Neural cell (in vitro differentiated cells): ENCODE measurements around the gene MTCH1.

Source experiments
- EP300 ChIP-seq: fragments of 450-650 bp; conservative IDR thresholded peaks from 2 replicates; pipeline ENCODE4 v1.6.1; 2014; ENCODE audit warnings: antibody characterized with exemption, mild to moderate bottlenecking, moderate library complexity; ENCODE audit not compliant: poor library complexity, severe bottlenecking
- EZH2 ChIP-seq: fragments of 200-600, 300-800 bp; shearing (Covaris generic), sonication (generic); IDR thresholded peaks from 2 replicates; pipeline ENCODE4 v1.6.1; 2014; ENCODE audit warnings: antibody characterized with exemption, low read length, borderline replicate concordance, mild to moderate bottlenecking; ENCODE audit not compliant: insufficient read depth, poor library complexity, severe bottlenecking
- MXI1 ChIP-seq: fragments of 450-650 bp; conservative IDR thresholded peaks from 2 replicates; pipeline ENCODE4 v1.6.1; 2014; ENCODE audit warnings: antibody characterized with exemption, mild to moderate bottlenecking; ENCODE audit not compliant: poor library complexity, severe bottlenecking
- POLR2AphosphoS5 ChIP-seq: IDR thresholded peaks from 2 replicates; pipeline ENCODE4 v1.6.1; 2012
- TAF1 ChIP-seq: IDR thresholded peaks from 2 replicates; pipeline ENCODE4 v1.6.1; 2012; ENCODE audit warnings: low read depth
- TF ChIP-seq, protein P1 (sequence below): fragments of 450-650 bp; IDR thresholded peaks from 2 replicates; pipeline ENCODE4 v1.5.1; 2014; ENCODE audit warnings: antibody characterized with exemption, mild to moderate bottlenecking, moderate library complexity; ENCODE audit not compliant: poor library complexity, severe bottlenecking
- TF ChIP-seq, protein P2 (sequence below): IDR thresholded peaks from 2 replicates; pipeline ENCODE4 v1.6.1; 2012; ENCODE audit warnings: borderline replicate concordance

DNA sequence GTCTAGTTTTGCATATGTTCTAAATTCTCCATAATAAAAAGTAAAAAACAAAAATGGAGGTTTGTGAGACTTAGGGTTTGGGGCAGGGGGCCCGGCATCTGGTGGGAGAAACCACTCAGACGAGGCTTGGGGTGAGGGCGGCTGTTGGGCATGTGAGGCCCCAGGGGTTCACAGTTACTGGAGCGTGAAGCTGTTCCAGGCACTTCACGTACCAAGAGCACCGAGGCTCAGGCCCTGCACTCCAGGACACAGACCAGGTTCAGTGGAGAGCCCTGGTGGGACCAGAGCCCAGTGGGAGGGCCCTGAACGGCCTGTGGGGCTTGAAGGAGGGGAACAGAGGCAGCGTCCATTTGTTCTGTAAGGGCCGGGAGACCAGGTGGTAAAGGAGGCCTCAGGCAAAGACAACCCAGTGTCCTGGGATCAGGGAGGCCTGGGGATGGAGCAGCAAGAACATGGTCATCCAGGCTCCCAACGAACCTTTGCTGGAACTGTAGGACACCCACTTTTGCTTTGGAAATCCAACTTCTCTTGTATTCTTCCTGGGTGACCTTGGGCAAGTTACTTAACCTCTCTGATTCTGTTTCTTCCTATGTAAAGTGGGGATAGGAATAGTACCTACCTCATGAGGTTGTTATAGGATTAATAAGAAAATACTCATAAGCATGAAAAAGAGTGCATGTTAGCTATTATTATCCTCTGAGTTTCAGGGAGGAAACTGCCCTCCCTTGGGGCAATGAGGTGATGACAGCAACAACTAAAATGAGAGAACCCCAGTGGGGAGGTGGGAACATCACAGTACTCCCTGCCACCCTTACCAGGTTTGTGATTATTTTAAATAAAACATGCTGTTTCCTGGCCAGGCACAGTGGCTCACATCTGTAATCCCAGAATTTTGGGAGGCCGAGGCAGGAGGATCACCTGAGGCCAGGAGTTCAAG lies 18.3 kb upstream of the MTCH1 start:
- TF ChIP-seq, protein P1, sequence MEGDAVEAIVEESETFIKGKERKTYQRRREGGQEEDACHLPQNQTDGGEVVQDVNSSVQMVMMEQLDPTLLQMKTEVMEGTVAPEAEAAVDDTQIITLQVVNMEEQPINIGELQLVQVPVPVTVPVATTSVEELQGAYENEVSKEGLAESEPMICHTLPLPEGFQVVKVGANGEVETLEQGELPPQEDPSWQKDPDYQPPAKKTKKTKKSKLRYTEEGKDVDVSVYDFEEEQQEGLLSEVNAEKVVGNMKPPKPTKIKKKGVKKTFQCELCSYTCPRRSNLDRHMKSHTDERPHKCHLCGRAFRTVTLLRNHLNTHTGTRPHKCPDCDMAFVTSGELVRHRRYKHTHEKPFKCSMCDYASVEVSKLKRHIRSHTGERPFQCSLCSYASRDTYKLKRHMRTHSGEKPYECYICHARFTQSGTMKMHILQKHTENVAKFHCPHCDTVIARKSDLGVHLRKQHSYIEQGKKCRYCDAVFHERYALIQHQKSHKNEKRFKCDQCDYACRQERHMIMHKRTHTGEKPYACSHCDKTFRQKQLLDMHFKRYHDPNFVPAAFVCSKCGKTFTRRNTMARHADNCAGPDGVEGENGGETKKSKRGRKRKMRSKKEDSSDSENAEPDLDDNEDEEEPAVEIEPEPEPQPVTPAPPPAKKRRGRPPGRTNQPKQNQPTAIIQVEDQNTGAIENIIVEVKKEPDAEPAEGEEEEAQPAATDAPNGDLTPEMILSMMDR = no peak
- TF ChIP-seq POLR2AphosphoS5 (no peak), EP300 (no peak), EZH2 (no peak), MXI1 (no peak), TAF1 (no peak)
- TF ChIP-seq, protein P2, sequence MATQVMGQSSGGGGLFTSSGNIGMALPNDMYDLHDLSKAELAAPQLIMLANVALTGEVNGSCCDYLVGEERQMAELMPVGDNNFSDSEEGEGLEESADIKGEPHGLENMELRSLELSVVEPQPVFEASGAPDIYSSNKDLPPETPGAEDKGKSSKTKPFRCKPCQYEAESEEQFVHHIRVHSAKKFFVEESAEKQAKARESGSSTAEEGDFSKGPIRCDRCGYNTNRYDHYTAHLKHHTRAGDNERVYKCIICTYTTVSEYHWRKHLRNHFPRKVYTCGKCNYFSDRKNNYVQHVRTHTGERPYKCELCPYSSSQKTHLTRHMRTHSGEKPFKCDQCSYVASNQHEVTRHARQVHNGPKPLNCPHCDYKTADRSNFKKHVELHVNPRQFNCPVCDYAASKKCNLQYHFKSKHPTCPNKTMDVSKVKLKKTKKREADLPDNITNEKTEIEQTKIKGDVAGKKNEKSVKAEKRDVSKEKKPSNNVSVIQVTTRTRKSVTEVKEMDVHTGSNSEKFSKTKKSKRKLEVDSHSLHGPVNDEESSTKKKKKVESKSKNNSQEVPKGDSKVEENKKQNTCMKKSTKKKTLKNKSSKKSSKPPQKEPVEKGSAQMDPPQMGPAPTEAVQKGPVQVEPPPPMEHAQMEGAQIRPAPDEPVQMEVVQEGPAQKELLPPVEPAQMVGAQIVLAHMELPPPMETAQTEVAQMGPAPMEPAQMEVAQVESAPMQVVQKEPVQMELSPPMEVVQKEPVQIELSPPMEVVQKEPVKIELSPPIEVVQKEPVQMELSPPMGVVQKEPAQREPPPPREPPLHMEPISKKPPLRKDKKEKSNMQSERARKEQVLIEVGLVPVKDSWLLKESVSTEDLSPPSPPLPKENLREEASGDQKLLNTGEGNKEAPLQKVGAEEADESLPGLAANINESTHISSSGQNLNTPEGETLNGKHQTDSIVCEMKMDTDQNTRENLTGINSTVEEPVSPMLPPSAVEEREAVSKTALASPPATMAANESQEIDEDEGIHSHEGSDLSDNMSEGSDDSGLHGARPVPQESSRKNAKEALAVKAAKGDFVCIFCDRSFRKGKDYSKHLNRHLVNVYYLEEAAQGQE = no peak
